GM10847 (cell line): ENCODE results near the gene ZNF776.
A peak's percentile ranks its signal among the peaks of the same experiment; 100 is the strongest.

Source experiments
- POLR2A ChIP-seq: IDR thresholded peaks from 2 replicates; pipeline ENCODE4 v1.6.1; 2011; ENCODE audit not compliant: insufficient read length; ENCODE audit errors: extremely low read depth

Gene ZNF776

DNA sequence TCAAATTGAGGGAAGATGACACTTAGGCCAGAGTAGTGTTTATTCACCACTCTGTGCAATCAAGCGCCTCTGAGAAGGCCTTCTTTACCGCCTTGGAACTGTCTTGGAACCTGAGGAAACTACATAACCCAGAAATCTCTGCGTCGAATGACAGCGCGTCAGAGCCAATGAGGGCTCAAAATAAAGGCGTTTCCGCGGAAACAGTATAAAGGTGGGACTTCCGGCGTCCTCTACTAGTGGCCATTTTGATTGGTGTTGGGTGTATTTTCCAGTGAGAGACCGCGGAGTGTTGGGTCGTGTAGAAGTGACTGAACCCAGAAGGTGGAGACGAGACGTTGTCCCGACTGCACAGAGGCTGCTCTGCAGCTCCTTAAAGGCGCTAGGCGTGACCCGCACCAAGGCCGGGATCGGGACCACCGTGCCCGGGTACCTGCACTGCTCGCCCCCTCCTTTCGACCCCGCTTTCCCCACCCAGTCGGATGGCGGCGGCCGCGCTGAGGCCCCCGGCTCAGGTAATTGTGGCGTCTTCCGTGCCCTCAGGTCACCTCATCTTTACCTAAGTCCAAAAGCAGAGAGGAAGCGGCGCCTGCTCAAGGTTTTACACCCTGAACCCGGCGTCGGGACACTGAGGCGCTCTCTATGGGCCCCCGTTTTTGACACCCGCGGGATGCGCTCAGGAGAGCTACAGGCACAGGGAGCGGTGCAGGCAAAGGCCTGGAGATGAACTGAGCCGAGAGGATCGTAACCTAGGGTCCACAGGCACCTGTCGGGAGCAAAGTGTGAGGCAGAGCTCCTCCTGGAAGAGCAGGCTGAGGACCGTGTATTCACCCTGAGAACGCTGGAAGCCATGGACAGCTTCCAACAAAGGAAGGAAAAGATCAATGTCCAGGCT is at the start of gene ZNF776:
TSS of gene ZNF776 (plus strand) at position 236 of the 892 bp plus-strand sequence. CDS start at position 480, 244 bp downstream.
- peak; percentile 57 for TF ChIP-seq POLR2A

DNA sequence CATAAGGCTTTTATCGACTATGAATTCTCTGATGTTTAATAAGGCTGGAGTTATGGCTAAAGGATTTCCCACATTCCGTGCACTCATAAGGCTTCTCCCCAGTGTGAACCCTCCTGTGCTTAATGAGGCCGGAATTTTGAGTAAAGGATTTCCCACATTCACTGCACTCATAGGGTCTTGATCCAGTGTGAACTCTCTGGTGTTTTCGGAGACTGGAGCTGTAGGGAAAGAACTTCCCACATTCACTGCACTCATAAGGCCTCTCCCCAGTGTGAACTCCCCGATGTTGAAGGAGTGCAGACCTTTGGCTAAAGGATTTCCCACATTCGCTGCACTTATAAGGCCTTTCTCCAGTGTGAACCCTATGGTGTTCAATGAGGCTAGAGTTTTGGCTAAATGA is 45.0 kb upstream of the ZNF776 start:
- TF ChIP-seq POLR2A: no peak

- no peak for TF ChIP-seq POLR2A
Observed at GRCh38 chr19:57706346-57706745, 40.3 kb upstream of the ZNF776 start.

GRCh38 chr19:57708641-57709361 is 37.8 kb upstream of the ZNF776 start, which contains the start of gene ZNF154:
ZNF154 (minus strand) TSS chr19:57709204; CDS start chr19:57708971, 233 bp downstream.
- TF ChIP-seq POLR2A: no peak

GRCh38 chr19:57709616-57710015 is 37.0 kb upstream of the ZNF776 start:
- TF ChIP-seq POLR2A: no peak

- TF ChIP-seq POLR2A: no peak
Observed at GRCh38 chr19:57712222-57712621, 34.4 kb upstream of the ZNF776 start.

DNA sequence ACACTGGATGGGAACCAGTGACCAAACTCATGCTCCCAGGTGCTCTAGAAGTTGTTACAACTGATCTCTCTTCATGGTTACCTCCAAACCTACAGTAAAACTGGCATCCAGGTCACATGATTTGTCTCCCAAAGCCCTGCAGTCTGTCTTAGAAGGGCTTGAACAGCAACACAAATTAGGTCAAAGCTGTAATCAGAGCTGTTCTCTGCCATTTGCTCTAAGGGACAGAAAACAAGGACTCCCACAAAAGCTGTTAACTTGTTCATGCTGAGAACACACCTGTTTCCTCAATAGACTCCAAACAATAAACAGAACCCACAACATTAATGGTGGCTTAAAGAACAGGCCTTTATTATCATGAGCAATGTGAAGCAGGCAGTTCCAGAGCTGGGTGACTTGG is 27.2 kb upstream of the ZNF776 start:
- TF ChIP-seq POLR2A: no peak

DNA sequence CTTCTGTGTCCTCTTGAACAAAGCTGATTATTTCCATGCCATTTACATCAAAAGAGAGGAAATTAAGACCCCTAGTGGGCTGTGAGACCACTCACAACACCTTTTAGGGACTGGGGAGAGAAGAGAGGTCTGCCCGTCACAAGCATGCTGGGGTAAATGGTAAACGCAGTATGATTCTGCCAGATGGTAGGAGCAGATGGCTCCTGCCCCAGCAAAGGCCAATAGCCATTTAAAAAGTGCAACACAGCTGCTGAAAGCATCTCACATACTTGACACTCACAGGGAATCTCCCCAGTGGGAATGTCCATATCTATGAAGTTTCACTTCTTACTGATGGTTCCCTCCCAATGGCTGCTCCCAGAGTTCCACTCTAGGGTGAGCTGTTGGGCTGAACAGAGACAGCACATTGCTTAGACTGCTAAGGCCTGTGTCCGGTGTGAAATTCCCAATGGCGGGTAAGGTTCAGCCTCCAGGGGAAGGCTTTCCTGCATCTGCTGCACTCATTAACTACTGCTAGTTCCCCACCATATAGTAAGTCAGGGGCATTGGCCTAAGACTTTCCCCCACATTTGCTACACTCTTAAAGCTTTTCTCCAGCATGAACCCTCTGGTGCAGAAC is 26.6 kb upstream of the ZNF776 start:
- no peak for TF ChIP-seq POLR2A

DNA sequence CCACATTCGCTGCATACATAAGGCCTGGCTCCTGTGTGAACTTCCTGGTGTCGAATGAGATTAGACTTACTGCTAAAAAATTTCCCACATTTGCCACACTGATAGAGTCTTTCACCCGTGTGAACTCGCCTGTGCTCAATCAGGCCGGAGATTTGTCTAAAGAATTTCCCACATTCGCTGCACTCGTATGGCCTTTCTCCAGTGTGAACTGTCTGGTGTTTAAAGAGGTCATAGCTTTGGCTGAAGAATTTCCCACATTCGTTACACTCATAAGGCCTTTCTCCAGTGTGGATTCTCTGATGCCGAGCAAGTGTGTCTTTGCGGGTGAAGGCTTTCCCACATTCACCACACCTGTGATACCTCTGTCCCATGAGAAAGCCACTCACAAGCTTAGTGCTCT is 25.7 kb upstream of the ZNF776 start:
- TF ChIP-seq POLR2A: no peak

GRCh38 chr19:57747472-57747807 is 825 bp downstream of the ZNF776 start:
- no peak for TF ChIP-seq POLR2A

DNA sequence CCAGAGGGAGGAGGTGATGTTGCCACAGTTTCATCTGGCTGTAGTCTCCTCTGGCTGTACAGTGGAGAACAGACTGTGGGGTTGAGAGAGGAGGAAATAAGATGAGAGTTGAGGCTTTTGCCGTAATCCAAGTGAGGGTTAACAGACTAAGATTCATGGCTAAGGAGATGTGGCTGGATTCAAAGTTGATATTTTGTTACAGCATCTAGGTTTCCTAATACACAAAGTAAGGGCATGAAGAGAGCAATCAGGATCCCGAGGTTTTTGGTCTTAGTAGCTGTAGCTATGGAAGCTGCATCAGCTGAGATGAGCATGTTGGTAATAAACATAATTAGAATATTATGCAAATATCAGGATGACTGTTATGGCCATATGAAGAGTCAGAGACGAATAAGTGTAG is 1.4 kb downstream of the ZNF776 start:
- TF ChIP-seq POLR2A: no peak

DNA sequence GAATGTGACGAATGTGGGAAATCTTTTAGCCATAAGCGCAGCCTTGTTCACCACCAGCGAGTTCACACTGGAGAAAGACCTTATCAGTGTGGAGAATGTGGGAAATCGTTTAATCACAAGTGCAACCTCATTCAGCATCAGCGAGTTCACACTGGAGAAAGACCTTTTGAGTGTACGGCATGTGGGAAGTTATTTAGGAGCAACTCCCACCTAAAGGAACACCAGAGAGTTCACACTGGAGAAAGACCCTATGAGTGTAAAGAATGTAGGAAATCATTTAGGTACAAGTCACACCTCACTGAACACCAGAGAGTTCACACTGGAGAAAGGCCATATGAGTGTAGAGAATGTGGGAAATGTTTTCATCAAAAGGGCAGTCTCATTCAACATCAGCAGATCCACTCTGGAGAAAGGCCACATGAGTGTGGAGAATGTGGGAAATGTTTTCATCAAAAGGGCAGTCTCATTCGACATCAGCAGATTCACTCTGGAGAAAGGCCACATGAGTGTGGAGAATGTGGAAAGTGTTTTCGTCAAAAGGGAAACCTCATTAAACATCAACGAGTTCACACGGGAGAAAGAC is 7.6 kb downstream of the ZNF776 start:
- TF ChIP-seq POLR2A: no peak

DNA sequence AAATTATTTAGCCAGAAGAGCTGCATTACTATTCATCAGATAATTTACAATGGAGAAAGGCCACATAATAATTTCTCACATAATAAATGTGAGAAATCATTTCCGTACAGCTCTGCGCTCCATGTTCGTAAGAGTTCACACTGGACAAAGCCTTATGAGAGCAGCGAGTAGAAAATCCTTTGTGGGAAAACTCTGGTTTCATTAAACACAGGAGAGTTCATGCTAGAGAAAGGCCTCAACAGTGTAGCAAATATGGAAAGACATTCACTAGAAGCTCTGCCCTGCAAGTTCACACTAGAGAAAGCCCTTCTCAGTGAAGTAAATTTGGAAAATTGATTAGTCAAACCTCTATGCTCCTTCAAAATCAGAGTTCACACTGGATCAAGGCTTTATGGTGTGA is 8.4 kb downstream of the ZNF776 start:
- TF ChIP-seq POLR2A: no peak

DNA sequence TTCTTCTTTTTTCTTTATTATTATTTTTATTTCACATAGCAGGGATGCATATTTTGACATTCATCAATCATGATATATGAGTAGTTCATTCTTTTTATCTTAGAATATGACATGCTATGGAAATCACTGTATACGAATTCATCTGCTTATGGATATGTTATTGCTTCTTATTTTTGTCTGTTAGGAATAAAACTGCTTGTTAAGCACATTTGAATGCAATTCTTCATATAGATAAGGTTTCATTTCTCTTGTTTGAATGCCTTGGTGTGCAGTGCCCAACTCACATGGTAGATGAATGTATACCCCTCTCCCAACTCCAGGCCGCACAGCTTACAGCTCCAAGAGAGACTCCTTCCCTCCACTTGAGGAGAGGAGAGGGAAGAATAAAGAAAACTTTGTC is 11.3 kb downstream of the ZNF776 start:
- no peak for TF ChIP-seq POLR2A

DNA sequence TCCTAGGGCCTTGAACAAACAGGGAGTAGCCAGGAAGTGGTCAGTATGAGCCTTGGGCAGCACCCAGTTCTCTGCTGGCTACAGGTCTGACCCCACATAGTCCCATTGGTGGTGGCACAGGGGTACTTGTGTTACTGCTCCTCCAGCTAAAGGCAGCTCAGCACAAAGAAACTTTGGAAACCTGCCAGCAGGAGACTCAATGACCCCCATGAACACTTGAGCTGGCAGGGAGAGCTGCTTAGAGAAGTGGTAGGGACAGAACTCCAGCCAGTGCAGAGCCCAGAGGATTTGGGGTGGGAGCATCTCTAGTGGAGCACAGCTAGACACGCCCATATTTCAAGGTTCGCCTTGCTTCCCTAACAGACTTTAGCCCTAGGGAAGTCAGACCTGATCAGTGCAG is 12.5 kb downstream of the ZNF776 start:
- TF ChIP-seq POLR2A: no peak
